Body of pancreas (tissue), 4 donors: ENCODE results near the gene NME7.

Experiments used
- POLR2A ChIP-seq, 3 donors: fragments of 450-650 bp; IDR thresholded peaks; one replicate each; pipeline ENCODE4 v1.6.1; 2016; ENCODE audit warnings: antibody characterized with exemption in 3 of 3, mild to moderate bottlenecking in 2 of 3
- TF ChIP-seq, protein P1 (sequence below), 7 experiments: fragments of 450-650 bp in 4 of 7; fragments of 200-600 bp in 3 of 7; sonication (generic) in 3 of 7; IDR thresholded peaks; one replicate each; pipeline ENCODE4 v1.5.1; 2016 to 2019; ENCODE audit warnings: antibody characterized with exemption in 7 of 7

DNA sequence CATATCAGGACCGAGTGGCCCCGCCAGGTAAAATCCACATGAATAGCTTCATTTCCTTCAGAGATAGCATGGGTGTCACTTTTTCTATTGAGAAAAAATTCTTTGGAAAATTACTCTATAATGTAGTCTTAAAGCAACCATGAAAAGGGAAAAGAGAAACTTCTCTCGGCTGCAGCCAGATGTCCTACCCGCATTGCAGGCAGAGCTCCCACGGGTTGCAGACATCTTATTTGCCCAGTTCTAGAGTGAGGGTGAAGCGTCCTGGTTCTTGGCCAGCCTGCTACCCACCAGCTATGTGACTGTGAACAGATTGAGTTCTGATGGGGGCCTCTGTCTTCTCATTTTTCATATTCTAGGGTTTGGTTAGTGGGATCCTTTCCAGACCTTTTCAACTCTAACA is 256.1 kb downstream of the NME7 start:
- TF ChIP-seq, protein P1, sequence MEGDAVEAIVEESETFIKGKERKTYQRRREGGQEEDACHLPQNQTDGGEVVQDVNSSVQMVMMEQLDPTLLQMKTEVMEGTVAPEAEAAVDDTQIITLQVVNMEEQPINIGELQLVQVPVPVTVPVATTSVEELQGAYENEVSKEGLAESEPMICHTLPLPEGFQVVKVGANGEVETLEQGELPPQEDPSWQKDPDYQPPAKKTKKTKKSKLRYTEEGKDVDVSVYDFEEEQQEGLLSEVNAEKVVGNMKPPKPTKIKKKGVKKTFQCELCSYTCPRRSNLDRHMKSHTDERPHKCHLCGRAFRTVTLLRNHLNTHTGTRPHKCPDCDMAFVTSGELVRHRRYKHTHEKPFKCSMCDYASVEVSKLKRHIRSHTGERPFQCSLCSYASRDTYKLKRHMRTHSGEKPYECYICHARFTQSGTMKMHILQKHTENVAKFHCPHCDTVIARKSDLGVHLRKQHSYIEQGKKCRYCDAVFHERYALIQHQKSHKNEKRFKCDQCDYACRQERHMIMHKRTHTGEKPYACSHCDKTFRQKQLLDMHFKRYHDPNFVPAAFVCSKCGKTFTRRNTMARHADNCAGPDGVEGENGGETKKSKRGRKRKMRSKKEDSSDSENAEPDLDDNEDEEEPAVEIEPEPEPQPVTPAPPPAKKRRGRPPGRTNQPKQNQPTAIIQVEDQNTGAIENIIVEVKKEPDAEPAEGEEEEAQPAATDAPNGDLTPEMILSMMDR (IDR thresholded peaks at IDR 0.05) = no peak
- TF ChIP-seq POLR2A (IDR thresholded peaks at IDR 0.05) = no peak
